Naive thymus-derived CD8-positive, alpha-beta T cell (primary cell): ENCODE measurements around the gene SDF4. TPM values are rescaled to one million over a fixed set of nuclear protein-coding genes. Genes with fewer than 3 reads are reported as not detected.

Experiments used
- ATAC-seq, 2 donors: fragments of 150-1000 bp; cut with Tn5 transposase in 1 of 2; sonication (Bioruptor Pico), chemical (Tn5 transposase) in 1 of 2; 1 replicate in 1 of 2; 2 replicates in 1 of 2; pipeline ENCODE4 v1.10.0; 2021; ENCODE audit warnings: mild to moderate bottlenecking in 2 of 2, moderate library complexity in 2 of 2
- POLR2A ChIA-PET: fragments of 350-600 bp; sonication (Branson Sonifier 250); formaldehyde crosslinking; loops from one replicate; lab custom pipeline; 2021; ENCODE audit warnings: antibody characterized with exemption; lab: Charles Lee
- DNase-seq, 10 donors: peaks; one replicate each; pipeline versions ENCODE4 v3.0.0 to v3.0.0-alpha.2; 2020 to 2022
- H3K27ac Mint-ChIP-seq, 10 donors: one replicate each; pipeline ENCODE4 v1.8.0; 2020 to 2022; ENCODE audit warnings: mild to moderate bottlenecking in 10 of 10, mixed read lengths in 10 of 10, moderate library complexity in 4 of 10, inconsistent platforms in 1 of 10
- H3K27me3 Mint-ChIP-seq, 5 donors: one replicate each; pipeline ENCODE4 v1.8.0; 2021 to 2022; ENCODE audit warnings: mixed read lengths in 5 of 5
- H3K36me3 Mint-ChIP-seq, 3 donors: one replicate each; pipeline ENCODE4 v1.8.0; 2020 to 2022; ENCODE audit warnings: mixed read lengths in 3 of 3, mild to moderate bottlenecking in 2 of 3, inconsistent platforms in 1 of 3
- H3K4me1 Mint-ChIP-seq, 4 donors: one replicate each; pipeline ENCODE4 v1.8.0; 2021 to 2022; ENCODE audit warnings: mixed read lengths in 4 of 4
- H3K4me3 Mint-ChIP-seq, 10 donors: one replicate each; pipeline ENCODE4 v1.8.0; 2020 to 2022; ENCODE audit warnings: mild to moderate bottlenecking in 10 of 10, mixed read lengths in 10 of 10, moderate library complexity in 6 of 10, inconsistent platforms in 1 of 10
- H3K9me3 Mint-ChIP-seq, 9 donors: one replicate each; pipeline ENCODE4 v1.8.0; 2020 to 2022; ENCODE audit warnings: mixed read lengths in 9 of 9, mild to moderate bottlenecking in 3 of 9, inconsistent platforms in 1 of 9, moderate library complexity in 1 of 9
- polyA plus RNA-seq, 3 donors: library from polyadenylated mRNA; unstranded; fragments of 300-500 nt; fragmentation: Illumina TruSeq; gene quantifications; one replicate each; pipeline ENCODE4 v1.2.3, GENCODE V29; 2021
- total RNA-seq, 8 experiments: library from RNA in 2 of 8; stranded (reverse) in 2 of 8; gene quantifications; one replicate each; pipeline ENCODE4 v1.2.3 and lab custom pipeline; 2021 to 2026

Gene SDF4
- total and polyA plus RNA-seq, 5 experiments from 2014 or later, result 73.8 to 115 (median 86.3) TPM

DNA sequence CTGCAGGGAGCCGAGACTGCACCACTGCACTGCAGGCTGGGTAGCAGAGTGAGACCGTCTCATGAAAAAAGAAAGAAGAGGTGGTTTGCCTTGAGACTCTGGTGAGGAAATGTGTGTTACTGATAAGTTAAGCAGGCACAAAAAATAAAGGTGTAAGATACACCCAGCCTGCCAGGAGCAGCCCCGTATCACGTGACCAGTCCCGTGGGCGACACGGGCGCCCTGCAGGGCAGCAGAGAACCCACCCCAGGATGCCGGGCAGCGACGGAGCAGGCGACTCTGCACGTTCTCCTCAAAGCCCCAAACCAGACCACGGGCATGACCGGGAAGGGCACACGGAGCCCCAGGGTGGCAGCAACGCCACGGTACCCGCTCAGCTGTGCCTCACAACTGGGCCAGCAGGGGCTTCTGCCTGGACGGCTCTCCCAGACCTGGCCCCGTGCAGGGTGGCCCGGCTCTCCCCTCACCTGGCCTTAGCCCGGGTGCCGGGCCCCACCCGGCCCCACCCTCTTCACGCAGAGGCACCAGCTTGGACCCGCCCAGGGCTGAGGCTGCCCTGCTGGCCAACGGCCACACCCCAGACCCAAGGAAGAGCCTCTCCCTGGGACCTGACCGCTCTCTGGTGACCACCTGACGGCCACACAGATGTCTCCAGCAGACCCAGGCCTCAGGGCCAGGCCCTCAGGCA is 9.8 kb downstream of the SDF4 start:
- POLR2A ChIA-PET, result interaction anchor here (1.1 kb wide), 1 partner anchor 9 kb away, joined by 3 read pairs; the partner anchor contains the start of gene TNFRSF4
- H3K27me3 Mint-ChIP-seq, result no peaks in the 10 kb centered on the region
- peaks cover 0 to 23% (median 8%) of the 10 kb centered on the region in 4 donors for H3K4me1 Mint-ChIP-seq
- no peak for DNase-seq
- no peak overlapping the region for H3K27ac Mint-ChIP-seq
- peak overlapping the region in 1 of 10 donors; percentile 7 for H3K4me3 Mint-ChIP-seq
- ATAC-seq, result no peak
- H3K36me3 Mint-ChIP-seq, result peaks cover 0 to 69% (median 15%) of the 10 kb centered on the region in 3 donors
- no peaks in the 10 kb centered on the region for H3K9me3 Mint-ChIP-seq

DNA sequence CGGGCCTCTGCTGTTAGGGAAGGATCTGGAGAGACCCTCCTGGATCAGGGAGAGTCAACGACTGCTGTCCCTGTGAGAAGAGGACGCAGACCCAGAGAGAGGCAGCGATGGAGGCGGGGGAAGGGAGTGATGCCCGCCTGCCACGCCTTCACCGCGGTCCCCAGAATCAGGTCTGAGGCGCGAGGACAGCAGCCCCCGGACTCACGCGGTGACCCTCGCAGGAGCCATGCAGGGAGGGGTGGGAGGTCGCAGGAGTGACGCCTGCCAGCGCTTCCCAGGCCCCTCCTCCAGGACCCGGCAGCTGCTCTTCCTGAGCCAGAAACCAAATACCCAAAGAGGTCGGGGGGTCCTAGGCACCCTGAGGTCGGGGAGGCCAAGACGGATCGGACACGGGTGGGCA is 11.6 kb downstream of the SDF4 start:
- Mint-ChIP-seq H3K27ac (peak overlapping the region in 1 of 10 donors; percentile 13), H3K9me3 (no peaks in the 10 kb centered on the region), H3K27me3 (no peaks in the 10 kb centered on the region), H3K36me3 (peaks cover 0 to 66% (median 21%) of the 10 kb centered on the region in 3 donors), H3K4me3 (no peak overlapping the region), H3K4me1 (peaks cover 3 to 26% (median 6%) of the 10 kb centered on the region in 4 donors)
- DNase-seq (no peak), ATAC-seq (no peak)
- POLR2A ChIA-PET, result interaction anchor here (1.3 kb wide), 1 partner anchor 13 kb away, joined by 4 read pairs; no protein-coding TSS in a partner anchor

DNA sequence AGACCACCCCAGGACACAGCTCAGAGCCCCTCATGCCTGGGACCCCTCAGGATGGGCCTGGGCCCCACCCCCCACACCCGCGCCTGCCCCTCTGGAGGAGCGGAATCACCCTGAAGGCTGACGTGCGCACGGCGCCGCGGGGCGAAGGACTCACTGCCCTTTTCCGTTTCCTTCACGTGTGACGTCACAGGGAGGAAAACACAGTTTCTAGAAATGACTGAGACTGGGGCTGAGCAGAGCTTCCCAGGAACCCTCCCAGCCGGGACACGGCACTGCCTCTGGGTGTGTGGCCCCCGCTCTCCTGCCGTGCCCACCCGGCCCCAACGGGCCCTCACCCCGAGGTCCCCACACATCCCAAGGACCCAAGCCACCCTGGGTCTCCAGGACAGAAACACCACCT is 12.5 kb downstream of the SDF4 start:
- H3K36me3 Mint-ChIP-seq, result peaks cover 0 to 61% (median 21%) of the 10 kb centered on the region in 3 donors
- POLR2A ChIA-PET, result interaction anchor here (1.3 kb wide), 1 partner anchor 12 kb away, joined by 4 read pairs; no protein-coding TSS in a partner anchor
- H3K27ac Mint-ChIP-seq, result no peak overlapping the region
- H3K4me3 Mint-ChIP-seq, result no peak overlapping the region
- ATAC-seq (no peak), DNase-seq (no peak)
- H3K4me1 Mint-ChIP-seq, result peaks cover 5 to 35% (median 15%) of the 10 kb centered on the region in 4 donors
- no peaks in the 10 kb centered on the region for H3K27me3 Mint-ChIP-seq
- no peaks in the 10 kb centered on the region for H3K9me3 Mint-ChIP-seq

DNA sequence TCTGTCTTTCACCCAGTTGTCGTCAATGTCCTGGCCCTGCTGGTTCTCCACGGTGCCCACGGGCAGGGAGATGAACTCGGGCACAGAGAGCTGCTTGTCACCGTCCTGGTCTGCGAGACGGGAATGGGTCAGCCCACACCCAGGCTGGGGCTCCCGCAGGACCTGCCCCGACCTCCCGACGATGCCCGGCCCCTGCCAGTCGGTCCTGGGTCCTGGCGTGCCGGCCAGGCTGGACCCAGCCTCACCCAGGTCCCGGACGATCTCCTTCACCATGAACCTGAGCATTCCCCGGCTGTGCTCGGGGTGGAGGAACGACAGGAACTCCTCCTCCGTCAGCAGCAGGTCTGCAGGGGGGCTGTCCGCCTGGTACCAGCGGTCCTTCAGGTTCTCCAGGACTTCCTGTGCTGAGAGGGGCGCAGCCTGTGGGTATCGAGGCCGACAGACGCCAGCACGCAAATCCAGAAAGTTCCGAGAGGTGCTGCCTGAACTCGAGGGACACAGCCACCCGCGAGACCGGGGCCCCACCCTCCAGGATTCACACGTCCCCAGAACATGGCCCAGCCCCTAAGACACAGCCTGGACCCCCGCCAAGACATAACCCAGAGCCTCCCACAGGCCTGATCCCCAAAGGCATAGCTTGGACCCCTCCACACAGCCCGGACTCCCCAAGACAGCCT is 13.1 kb downstream of the SDF4 start:
- ATAC-seq, result no peak
- Mint-ChIP-seq H3K4me3 (no peak overlapping the region), H3K27me3 (no peaks in the 10 kb centered on the region), H3K9me3 (no peaks in the 10 kb centered on the region), H3K36me3 (peaks cover 0 to 55% (median 19%) of the 10 kb centered on the region in 3 donors), H3K27ac (peak overlapping the region in 2 of 10 donors; percentile 35 to 59), H3K4me1 (peaks cover 8 to 39% (median 17%) of the 10 kb centered on the region in 4 donors)
- no peak for DNase-seq
- POLR2A ChIA-PET, result interaction anchor here (1.2 to 1.3 kb wide), 2 partner anchors 11 to 389 kb away, joined by 3 to 4 read pairs; no protein-coding TSS in a partner anchor

DNA sequence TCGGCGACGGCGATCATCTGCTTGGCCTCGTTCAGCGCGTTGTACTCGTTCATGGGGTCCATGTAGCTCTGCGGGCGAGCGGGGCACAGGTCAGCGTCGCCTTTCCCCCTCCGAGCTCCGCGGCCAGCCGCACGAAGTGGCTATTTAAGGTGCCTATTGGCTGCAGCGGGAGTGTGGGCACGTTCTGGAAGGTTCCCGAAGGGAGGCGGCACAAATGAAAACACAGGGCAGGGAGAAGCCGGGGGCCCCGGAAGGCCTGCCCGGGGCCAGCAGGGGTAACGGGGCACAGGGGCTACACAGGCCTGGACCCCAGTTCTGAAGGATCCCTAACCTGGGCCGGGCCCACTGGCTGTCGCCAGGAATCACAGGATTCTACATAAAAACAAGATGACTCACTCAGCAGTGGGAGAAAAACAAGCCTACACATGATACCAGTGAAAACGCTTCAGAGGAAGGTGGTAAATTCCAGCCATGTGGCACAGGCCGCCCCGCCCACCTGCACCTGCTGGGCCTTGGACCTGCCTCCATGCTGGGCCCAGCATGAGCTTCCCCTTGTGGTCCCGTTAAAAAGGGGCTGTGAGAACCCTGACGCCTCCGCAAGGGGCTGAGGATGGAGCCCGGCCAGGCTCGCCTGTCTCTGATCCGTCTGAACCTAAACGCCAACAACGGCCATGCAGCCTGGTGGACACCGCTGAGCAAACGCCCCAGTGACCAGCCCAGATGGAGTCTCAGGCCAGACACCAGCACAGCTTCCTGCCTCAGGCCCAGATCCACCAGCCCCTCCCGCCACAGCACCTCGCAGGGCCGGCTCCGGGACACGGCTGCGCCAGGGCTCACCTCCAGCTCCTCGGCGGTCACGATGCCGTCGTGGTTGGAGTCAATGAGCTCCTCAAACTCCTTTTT is 13.9 kb downstream of the SDF4 start:
- no peaks in the 10 kb centered on the region for H3K27me3 Mint-ChIP-seq
- H3K4me3 Mint-ChIP-seq, result no peak overlapping the region
- peaks cover 0 to 49% (median 16%) of the 10 kb centered on the region in 3 donors for H3K36me3 Mint-ChIP-seq
- no peak for DNase-seq
- H3K27ac Mint-ChIP-seq, result peak overlapping the region in 2 of 10 donors; percentile 35 to 71
- H3K4me1 Mint-ChIP-seq, result peaks cover 8 to 37% (median 17%) of the 10 kb centered on the region in 4 donors
- POLR2A ChIA-PET, result interaction anchor here (1.2 kb wide), 1 partner anchor 389 kb away, joined by 3 read pairs; no protein-coding TSS in a partner anchor
- no peak for ATAC-seq
- H3K9me3 Mint-ChIP-seq, result no peaks in the 10 kb centered on the region

DNA sequence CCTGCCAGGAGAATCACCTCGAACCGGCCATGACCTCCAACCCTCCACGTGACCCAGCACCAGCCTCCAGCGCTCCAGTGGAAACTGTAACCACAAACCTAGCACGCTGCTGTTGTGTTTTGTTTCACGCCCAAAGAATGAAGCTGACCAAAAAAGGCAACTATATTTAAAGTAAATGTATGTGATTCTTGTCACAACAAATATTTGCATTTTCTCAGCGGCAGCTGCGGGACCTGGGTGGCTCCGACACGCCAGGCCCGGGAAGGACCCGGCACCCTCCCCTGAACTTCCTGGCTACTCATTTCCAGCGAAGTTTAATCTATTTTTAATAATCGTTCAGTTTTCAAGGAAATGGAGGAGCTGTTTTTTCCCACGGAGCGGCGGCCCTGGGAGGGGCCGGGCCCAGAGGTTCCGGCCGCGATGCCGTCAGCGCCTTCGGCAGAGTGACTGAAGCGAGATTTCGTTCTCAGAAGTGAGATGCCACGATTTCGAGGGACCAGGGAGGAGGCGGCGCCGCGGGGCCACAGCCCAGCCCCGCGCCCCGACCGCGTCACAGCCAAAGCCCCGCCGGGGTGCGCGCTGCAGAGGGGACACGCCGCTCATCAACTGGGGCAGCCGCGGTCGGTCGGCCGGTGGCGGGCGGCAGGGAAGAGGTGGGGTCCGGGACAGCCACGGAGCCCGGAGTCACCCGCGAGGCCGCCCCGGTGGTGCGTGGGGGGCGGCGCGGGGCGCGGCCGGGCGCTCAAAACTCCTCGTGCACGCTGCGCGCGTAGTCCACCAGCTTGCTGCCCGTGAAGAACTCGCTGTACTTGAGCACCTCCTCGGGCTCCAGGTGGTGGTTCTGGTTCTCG is 14.8 kb downstream of the SDF4 start:
- peak overlapping the region in 8 of 10 donors; percentile 32 to 90 (median 54) for H3K27ac Mint-ChIP-seq
- H3K27me3 Mint-ChIP-seq, result no peaks in the 10 kb centered on the region
- peaks cover 0 to 43% (median 13%) of the 10 kb centered on the region in 3 donors for H3K36me3 Mint-ChIP-seq
- H3K4me1 Mint-ChIP-seq, result peaks cover 8 to 34% (median 19%) of the 10 kb centered on the region in 4 donors
- no peak for ATAC-seq
- no peak for DNase-seq
- no peaks in the 10 kb centered on the region for H3K9me3 Mint-ChIP-seq
- POLR2A ChIA-PET, result interaction anchor here (0.7 kb wide), 1 partner anchor 9 kb away, joined by 3 read pairs; no protein-coding TSS in a partner anchor
- peak overlapping the region in 3 of 10 donors; percentile 5 to 22 (median 22) for H3K4me3 Mint-ChIP-seq

DNA sequence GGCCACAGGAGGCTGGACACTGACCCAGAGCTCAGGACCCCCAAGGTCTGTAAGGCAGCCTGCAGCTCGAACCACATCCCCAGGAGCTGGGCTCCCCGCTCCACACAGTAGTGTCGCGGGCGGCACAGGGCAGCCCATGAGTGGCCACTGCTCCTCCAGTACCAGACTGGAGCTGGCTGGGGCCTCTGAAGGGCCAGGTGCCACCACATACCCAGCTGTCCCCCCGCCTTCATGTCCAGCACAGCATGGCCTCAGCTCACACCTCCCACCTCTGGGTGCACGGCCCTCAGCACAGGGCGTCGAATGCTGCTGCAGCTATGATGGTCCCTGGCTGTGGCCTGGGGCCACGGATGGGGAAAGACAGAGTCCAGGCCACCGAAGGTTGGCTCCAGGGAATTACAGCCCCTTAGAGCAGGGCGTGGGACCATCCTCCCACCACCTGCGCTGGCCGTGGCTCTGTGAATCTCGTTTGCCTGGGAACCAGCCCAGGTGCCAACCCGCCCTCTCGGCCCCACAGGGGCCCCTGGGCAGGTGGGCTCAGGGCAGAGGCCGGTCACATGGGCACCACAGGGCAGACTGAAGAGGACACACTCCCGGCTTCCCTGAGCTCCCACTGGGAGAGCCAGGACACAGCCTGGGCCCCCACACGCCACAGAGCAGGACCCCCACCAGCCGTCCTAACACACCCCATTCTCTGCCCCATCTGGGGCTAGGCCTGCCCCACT is 15.8 kb downstream of the SDF4 start:
- no peaks in the 10 kb centered on the region for H3K9me3 Mint-ChIP-seq
- H3K27me3 Mint-ChIP-seq, result no peaks in the 10 kb centered on the region
- peaks cover 8 to 31% (median 19%) of the 10 kb centered on the region in 4 donors for H3K4me1 Mint-ChIP-seq
- ATAC-seq (no peak), DNase-seq (no peak)
- H3K36me3 Mint-ChIP-seq, result peaks cover 0 to 38% (median 13%) of the 10 kb centered on the region in 3 donors
- peak overlapping the region in 2 of 10 donors; percentile 56 to 90 for H3K27ac Mint-ChIP-seq
- H3K4me3 Mint-ChIP-seq, result no peak overlapping the region
- POLR2A ChIA-PET, result interaction anchor here (1.1 to 2.1 kb wide), 2 partner anchors 12 to 15 kb away, joined by 4 to 6 read pairs; partner anchors contain the start of genes B3GALT6 and SDF4

- ATAC-seq, result no peak
- Mint-ChIP-seq H3K4me1 (peaks cover 8 to 25% (median 19%) of the 10 kb centered on the region in 4 donors), H3K9me3 (no peaks in the 10 kb centered on the region), H3K27ac (peak overlapping the region in 3 of 10 donors; percentile 11 to 40 (median 38)), H3K36me3 (peaks cover 0 to 31% (median 11%) of the 10 kb centered on the region in 3 donors), H3K27me3 (no peaks in the 10 kb centered on the region), H3K4me3 (peak overlapping the region in 1 of 10 donors; percentile 18)
- peak in 1 of 10 donors; percentile 23 for DNase-seq
- POLR2A ChIA-PET, result interaction anchor here (0.8 to 2.1 kb wide), 3 partner anchors 12 to 193 kb away, joined by 3 to 6 read pairs (median 4); partner anchors contain the start of genes B3GALT6 and SDF4
Measured at GRCh38 chr1:1215080-1215676, 16.6 kb downstream of the SDF4 start.

GRCh38 chr1:1213345-1214265 is 18.2 kb downstream of the SDF4 start, which contains the start of gene TNFRSF4:
Gene TNFRSF4 (minus strand): TSS chr1:1214153. CDS start chr1:1214127, 26 bp downstream.
- POLR2A ChIA-PET, result interaction anchor here (0.5 to 1.9 kb wide), 4 partner anchors 8 to 87 kb away, joined by 3 to 6 read pairs (median 4); no protein-coding TSS in a partner anchor
- Mint-ChIP-seq H3K27ac (peak within 1 kb of the TSS in 7 of 10 donors; percentile 11 to 81 (median 38)), H3K36me3 (peaks cover 0 to 20% (median 11%) of the 10 kb centered on the region in 3 donors), H3K4me1 (peaks cover 8 to 31% (median 27%) of the 10 kb centered on the region in 4 donors), H3K9me3 (no peaks in the 10 kb centered on the region), H3K4me3 (peak within 1 kb of the TSS in 9 of 10 donors; percentile 33 to 70 (median 53)), H3K27me3 (no peaks in the 10 kb centered on the region)
- ATAC-seq, result peak; percentile 48 to 57
- peak in 6 of 10 donors; percentile 12 to 50 (median 34) for DNase-seq
